ENCODE data around the gene ATAD2B.
A peak's percentile ranks its signal among the peaks of the same experiment; 100 is the strongest.

- TF ChIP-seq FOXA1 (IDR thresholded peaks at IDR 0.05) = no peak
- TF ChIP-seq HNF4G (IDR thresholded peaks at IDR 0.05) = peak; percentile 60
- TF ChIP-seq CTCF (IDR thresholded peaks at IDR 0.05; ENCODE audit: low read depth, low read length, missing input control) = no peak
- TF ChIP-seq REST (IDR thresholded peaks at IDR 0.05) = no peak
- no peak for TF ChIP-seq YY1 (IDR thresholded peaks at IDR 0.05)
- no peak for TF ChIP-seq NR2F2 (IDR thresholded peaks at IDR 0.05)
- TF ChIP-seq ATF3 (IDR thresholded peaks at IDR 0.05) = no peak
- TF ChIP-seq RAD21 (IDR thresholded peaks at IDR 0.05) = peak in 1 of 2 donors; percentile 7
- no peak for TF ChIP-seq TAF1 (conservative IDR thresholded peaks at IDR 0.05)
Measured at GRCh38 chr2:23784971-23785370, 142.0 kb downstream of the ATAD2B start.
